K562 (cell line): Measurements from ENCODE around the gene DLX4. TPM values are rescaled to one million over a fixed set of nuclear protein-coding genes. Genes with fewer than 3 reads are reported as not detected.

Experiments used
- ATAC-seq: fragments of 200-7000 bp; cut with Tn5 transposase; 3 replicates; pipeline ENCODE4 v1.9.1; 2020; ENCODE audit warnings: moderate library complexity
- BruUV-seq: library from RNA; stranded (reverse); fragments of 400-500 nt; replicated peaks from 2 replicates; lab custom pipeline; 2021; lab: Mats Ljungman, UMichigan
- CTCF ChIA-PET: fragments of 300-600 bp; formaldehyde crosslinking; extraction: SDS; loops from one replicate; lab custom pipeline; 2021; ENCODE audit warnings: low intra/inter-chr PET ratio; lab: Yijun Ruan, JAX
- POLR2A ChIA-PET: fragments of 300-600, 350-650 bp; sonication (Branson Sonifier 250); formaldehyde crosslinking; extraction: SDS; loops from one replicate; lab custom pipeline; 2021; ENCODE audit warnings: antibody characterized with exemption, inconsistent platforms; lab: Yijun Ruan, JAX
- DNase-seq, 4 experiments: peaks; one replicate each; pipeline versions ENCODE4 v3.0.0 to v3.0.0-alpha.2; 2011 to 2018; ENCODE audit warnings: low spot score in 3 of 4, mixed read lengths in 3 of 4; ENCODE audit errors: extremely low read depth in 1 of 4
- FAIRE-seq: peaks from 2 replicates; lab custom pipeline; 2011; peaks lifted over from hg19 to GRCh38; lab: Jason Lieb, UNC
- H2AFZ ChIP-seq: 2 replicates; pipeline ENCODE4 v1.6.0; 2011; ENCODE audit warnings: low read depth, low read length, control low read depth, inconsistent platforms
- H3K27ac ChIP-seq: fragments of 200-600 bp; 3 replicates; pipeline ENCODE4 v1.8.0; 2011; ENCODE audit warnings: low read depth, mild to moderate bottlenecking, control low read depth, inconsistent platforms, low read length, moderate library complexity, mixed read lengths; ENCODE audit errors: extremely low read depth
- H3K27me3 ChIP-seq, 2 experiments: fragments of 300-600 bp in 1 of 2; 2 replicates in 1 of 2; 3 replicates in 1 of 2; pipeline versions ENCODE4 v1.6.0 to v1.8.0; 2011; ENCODE audit warnings: inconsistent platforms in 2 of 2, low read length in 2 of 2, mild to moderate bottlenecking in 1 of 2, mixed read lengths in 1 of 2, moderate library complexity in 1 of 2; ENCODE audit not compliant: control insufficient read depth in 2 of 2, insufficient read depth in 2 of 2
- H3K36me3 ChIP-seq: fragments of 300-600 bp; 3 replicates; pipeline ENCODE4 v1.8.0; 2011; ENCODE audit warnings: mild to moderate bottlenecking, low read length, inconsistent platforms; ENCODE audit not compliant: control insufficient read depth, insufficient read depth
- H3K4me1 ChIP-seq, 2 experiments: fragments of 200-600 bp in 1 of 2; replicated peaks in 1 of 2; 2 replicates in 1 of 2; 3 replicates in 1 of 2; pipeline versions ENCODE4 v1.5.1 to v1.8.0; 2011; ENCODE audit warnings: inconsistent platforms in 2 of 2, low read length in 2 of 2, mild to moderate bottlenecking in 1 of 2, mixed read lengths in 1 of 2, moderate library complexity in 1 of 2; ENCODE audit not compliant: control insufficient read depth in 2 of 2, insufficient read depth in 2 of 2
- H3K4me2 ChIP-seq: 2 replicates; pipeline ENCODE4 v1.6.1; 2011; ENCODE audit warnings: low read length, control low read depth, inconsistent platforms, mixed read lengths; ENCODE audit not compliant: insufficient read depth
- H3K4me3 ChIP-seq: fragments of 200-600 bp; sonication (generic), shearing (Covaris generic); 2 replicates; pipeline ENCODE4 v1.5.1; 2016; ENCODE audit warnings: control low read depth, inconsistent platforms
- H3K79me2 ChIP-seq: fragments of 200-600 bp; 3 replicates; pipeline ENCODE4 v1.8.0; 2011; ENCODE audit warnings: low read length, inconsistent platforms; ENCODE audit not compliant: control insufficient read depth, insufficient read depth
- H3K9ac ChIP-seq, 2 experiments: 2 replicates each; pipeline versions ENCODE4 v1.6.0 to v1.6.1; 2011; ENCODE audit warnings: low read depth in 2 of 2, low read length in 2 of 2, control low read depth in 1 of 2, inconsistent platforms in 1 of 2, mild to moderate bottlenecking in 1 of 2, mixed read lengths in 1 of 2; ENCODE audit not compliant: insufficient read depth in 1 of 2
- H3K9me1 ChIP-seq: one replicate; pipeline ENCODE4 v1.6.0; 2011; ENCODE audit warnings: inconsistent platforms, mild to moderate bottlenecking, low read length, moderate library complexity; ENCODE audit not compliant: control insufficient read depth, insufficient read depth
- H3K9me3 ChIP-seq: replicated peaks from 2 replicates; pipeline ENCODE4 v1.5.1; 2011; ENCODE audit warnings: low read depth, low read length, inconsistent platforms; ENCODE audit not compliant: control insufficient read depth, insufficient read depth
- H4K20me1 ChIP-seq: replicated peaks from 2 replicates; pipeline ENCODE4 v1.6.1; 2011; ENCODE audit warnings: low read length, inconsistent platforms, mixed read lengths; ENCODE audit not compliant: control insufficient read depth, insufficient read depth
- CBFB ChIP-seq: sonication (generic); formaldehyde crosslinking; IDR thresholded peaks from 2 replicates; pipeline ENCODE4 v1.4.0; 2020; ENCODE audit warnings: mild to moderate bottlenecking, missing genetic modification reagents
- DMBX1 ChIP-seq: fragments of 250-450 bp; sonication (Bioruptor Pico); IDR thresholded peaks from 2 replicates; pipeline ENCODE4 v1.8.0; 2022; ENCODE audit warnings: inconsistent platforms, mild to moderate bottlenecking, moderate library complexity, borderline replicate concordance
- E2F3 ChIP-seq: fragments of 250-450 bp; sonication (Bioruptor Pico); IDR thresholded peaks from 2 replicates; pipeline ENCODE4 v1.4.0; 2020; ENCODE audit warnings: mild to moderate bottlenecking
- HNRNPH1 ChIP-seq: fragments of 200-400 bp; formaldehyde crosslinking; optimal IDR thresholded peaks from 2 replicates; pipeline ENCODE3; 2017; ENCODE audit warnings: low read depth, mild to moderate bottlenecking, low read length, moderate library complexity
- KLF10 ChIP-seq: fragments of 250-450 bp; sonication (Bioruptor Pico); IDR thresholded peaks from 2 replicates; pipeline ENCODE4 v1.6.1; 2021; ENCODE audit warnings: matching md5 sums
- MLX ChIP-seq, 2 experiments: fragments of 450-650 bp in 1 of 2; sonication (generic) in 1 of 2; formaldehyde crosslinking; conservative IDR thresholded peaks; 2 replicates each; pipeline versions ENCODE4 v1.4.0 to v1.8.1; 2020 to 2022; ENCODE audit warnings: mild to moderate bottlenecking in 1 of 2, missing genetic modification reagents in 1 of 2
- MYBL2 ChIP-seq, 2 experiments: fragments of 450-650 bp in 1 of 2; sonication (generic) in 1 of 2; formaldehyde crosslinking in 1 of 2; IDR thresholded peaks; 2 replicates each; pipeline versions ENCODE4 v1.6.1 to v1.8.1; 2017 to 2022; ENCODE audit warnings: borderline replicate concordance in 1 of 2, inconsistent platforms in 1 of 2, low read depth in 1 of 2, mild to moderate bottlenecking in 1 of 2, missing genetic modification reagents in 1 of 2, moderate library complexity in 1 of 2
- PTBP1 ChIP-seq: fragments of 200-400 bp; formaldehyde crosslinking; IDR thresholded peaks from 2 replicates; pipeline ENCODE4 v1.6.1; 2017; ENCODE audit warnings: low read depth, low read length
- RBM34 ChIP-seq: fragments of 200-400 bp; formaldehyde crosslinking; IDR thresholded peaks from 2 replicates; pipeline ENCODE4 v1.6.1; 2018; ENCODE audit warnings: low read length, borderline replicate concordance; ENCODE audit not compliant: insufficient read depth
- ZBTB1 ChIP-seq: sonication (generic); formaldehyde crosslinking; IDR thresholded peaks from 2 replicates; pipeline ENCODE4 v1.8.1; 2023; ENCODE audit warnings: missing genetic modification reagents, low read depth, mild to moderate bottlenecking, borderline replicate concordance
- ZNF23 ChIP-seq: fragments of 250-450 bp; sonication (Bioruptor Pico); IDR thresholded peaks from 2 replicates; pipeline ENCODE4 v1.4.0; 2020; ENCODE audit warnings: mild to moderate bottlenecking
- ZNF77 ChIP-seq: fragments of 250-450 bp; sonication (Bioruptor Pico); IDR thresholded peaks from 2 replicates; pipeline ENCODE4 v1.5.0; 2020
- WGBS: fragments of 100-300 bp; shearing (Covaris generic); methylation state at CpG from one replicate; pipeline ENCODE4 v1.1.6; 2016; ENCODE audit warnings: low coverage, mixed read lengths; ENCODE audit not compliant: insufficient coverage; ENCODE audit errors: missing lambda C conversion rate; 5-methylcytosine and 5-hydroxymethylcytosine counted together
- in situ Hi-C: fragments of 300-500 bp; cut with MboI; formaldehyde crosslinking; loops from 4 replicates; pipeline ENCODE4 v1.15.0; 2018; ENCODE audit warnings: inconsistent platforms, mixed read lengths
- intact Hi-C: fragments of 100-400 bp; cut with micrococcal nuclease; formaldehyde crosslinking; loops from 2 replicates; pipeline ENCODE4 v1.14.2; 2022
- polyA plus RNA-seq, 8 experiments: library from polyadenylated mRNA; depleted of rRNA in 4 of 8; stranded (reverse) in 5 of 8; unstranded in 3 of 8; fragments of >200 nt; fragmentation: Nextera tagmentation in 2 of 8; fragmentation: Illumina TruSeq in 1 of 8; extraction: Ambion mirVana in 2 of 8; extraction: Trizol in 1 of 8; gene quantifications; 2 replicates each; pipeline versions ENCODE4 v1.2.1 to v1.2.3, GENCODE V29; 2011 to 2014; ENCODE audit warnings: inconsistent platforms in 1 of 8, missing spikeins in 1 of 8
- total RNA-seq, 7 experiments: library from RNA; depleted of rRNA in 6 of 7; stranded (reverse); fragments of >200 nt in 6 of 7; fragmentation: Illumina TruSeq in 2 of 7; extraction: Trizol in 2 of 7; gene quantifications; 2 replicates each; pipeline versions ENCODE4 v1.2.1 to v1.2.3, GENCODE V29; 2011 to 2021; ENCODE audit warnings: low replicate concordance in 1 of 7
- TF ChIP-seq, protein P1 (sequence below): fragments of 450-650 bp; IDR thresholded peaks from 2 replicates; pipeline ENCODE4 v1.6.1; 2017; ENCODE audit warnings: antibody characterized with exemption, mild to moderate bottlenecking
- TF ChIP-seq, protein P2 (sequence below): fragments of 200-400 bp; formaldehyde crosslinking; IDR thresholded peaks from 2 replicates; pipeline ENCODE4 v1.6.1; 2017; ENCODE audit warnings: mild to moderate bottlenecking, low read depth, low read length, moderate library complexity

DLX4 gene
- total and polyA plus RNA-seq, 9 of the 15 experiments (the other 6 are each of a cell fraction or from before 2014, with no cell fraction given), result 0.15 to 2.2 (median 0.58) TPM

GRCh38 chr17:49995055-49995738, 26.2 kb downstream of the DLX4 start, which contains the start of gene DLX3:
Gene DLX3 (minus strand): TSS chr17:49995224. CDS start chr17:49994998, 226 bp downstream.
- Histone ChIP-seq H3K9ac (no peak within 1 kb of the TSS), H3K4me3 (no peak within 1 kb of the TSS), H4K20me1 (peaks cover 8% of the 10 kb centered on the region), H2AFZ (no peak within 1 kb of the TSS), H3K27me3 (peaks cover 38 to 64% of the 10 kb centered on the region in 2 experiments; a peak in 4 of 5 replicates), H3K27ac (no peak within 1 kb of the TSS), H3K4me2 (no peak within 1 kb of the TSS), H3K9me3 (no peaks in the 10 kb centered on the region), H3K4me1 (peaks cover 0 to 25% of the 10 kb centered on the region in 2 experiments; a peak in 2 of 5 replicates), H3K36me3 (no peaks in the 10 kb centered on the region), H3K9me1 (no peaks in the 10 kb centered on the region), H3K79me2 (no peaks in the 10 kb centered on the region)
- in situ Hi-C loops, result loop anchor here (5.0 kb wide), 2 partner anchors 133 to 423 kb away; no protein-coding TSS in a partner anchor
- POLR2A ChIA-PET, result interaction anchor here (0.7 to 1.2 kb wide), 2 partner anchors 135 to 147 kb away, joined by 3 read pairs; no protein-coding TSS in a partner anchor
- 13% methylated on average over 19 of the region's 29 CpGs for WGBS
- FAIRE-seq (peak; percentile 32), DNase-seq (peak in 1 of 4 experiments; percentile 13), ATAC-seq (no peak)
- CTCF ChIA-PET, result interaction anchor here (1.2 to 6.2 kb wide), 3 partner anchors 43 to 135 kb away, joined by 9 to 134 read pairs (median 24); no protein-coding TSS in a partner anchor
- BruUV-seq, result no TSS peak
- intact Hi-C loops, result loop anchor here (1.0 to 5.0 kb wide), 2 partner anchors 116 to 298 kb away; no protein-coding TSS in a partner anchor
- TF ChIP-seq CBFB (CRISPR knock-in tag) (no peak), ZNF77 (CRISPR knock-in tag) (no peak), DMBX1 (CRISPR knock-in tag) (no peak), ZNF23 (CRISPR knock-in tag) (no peak), MYBL2 (IDR thresholded peaks at IDR 0.05; ENCODE audit: low read depth) (no peak), MYBL2 (CRISPR knock-in tag; IDR thresholded peaks at IDR 0.05; ENCODE audit: borderline replicate concordance) (no peak), HNRNPH1 (no peak), E2F3 (CRISPR knock-in tag) (no peak), ZBTB1 (no peak), PTBP1 (no peak), KLF10 (CRISPR knock-in tag) (no peak), MLX (CRISPR knock-in tag; conservative IDR thresholded peaks at IDR 0.05) (no peak), RBM34 (no peak)
- TF ChIP-seq, protein P1, sequence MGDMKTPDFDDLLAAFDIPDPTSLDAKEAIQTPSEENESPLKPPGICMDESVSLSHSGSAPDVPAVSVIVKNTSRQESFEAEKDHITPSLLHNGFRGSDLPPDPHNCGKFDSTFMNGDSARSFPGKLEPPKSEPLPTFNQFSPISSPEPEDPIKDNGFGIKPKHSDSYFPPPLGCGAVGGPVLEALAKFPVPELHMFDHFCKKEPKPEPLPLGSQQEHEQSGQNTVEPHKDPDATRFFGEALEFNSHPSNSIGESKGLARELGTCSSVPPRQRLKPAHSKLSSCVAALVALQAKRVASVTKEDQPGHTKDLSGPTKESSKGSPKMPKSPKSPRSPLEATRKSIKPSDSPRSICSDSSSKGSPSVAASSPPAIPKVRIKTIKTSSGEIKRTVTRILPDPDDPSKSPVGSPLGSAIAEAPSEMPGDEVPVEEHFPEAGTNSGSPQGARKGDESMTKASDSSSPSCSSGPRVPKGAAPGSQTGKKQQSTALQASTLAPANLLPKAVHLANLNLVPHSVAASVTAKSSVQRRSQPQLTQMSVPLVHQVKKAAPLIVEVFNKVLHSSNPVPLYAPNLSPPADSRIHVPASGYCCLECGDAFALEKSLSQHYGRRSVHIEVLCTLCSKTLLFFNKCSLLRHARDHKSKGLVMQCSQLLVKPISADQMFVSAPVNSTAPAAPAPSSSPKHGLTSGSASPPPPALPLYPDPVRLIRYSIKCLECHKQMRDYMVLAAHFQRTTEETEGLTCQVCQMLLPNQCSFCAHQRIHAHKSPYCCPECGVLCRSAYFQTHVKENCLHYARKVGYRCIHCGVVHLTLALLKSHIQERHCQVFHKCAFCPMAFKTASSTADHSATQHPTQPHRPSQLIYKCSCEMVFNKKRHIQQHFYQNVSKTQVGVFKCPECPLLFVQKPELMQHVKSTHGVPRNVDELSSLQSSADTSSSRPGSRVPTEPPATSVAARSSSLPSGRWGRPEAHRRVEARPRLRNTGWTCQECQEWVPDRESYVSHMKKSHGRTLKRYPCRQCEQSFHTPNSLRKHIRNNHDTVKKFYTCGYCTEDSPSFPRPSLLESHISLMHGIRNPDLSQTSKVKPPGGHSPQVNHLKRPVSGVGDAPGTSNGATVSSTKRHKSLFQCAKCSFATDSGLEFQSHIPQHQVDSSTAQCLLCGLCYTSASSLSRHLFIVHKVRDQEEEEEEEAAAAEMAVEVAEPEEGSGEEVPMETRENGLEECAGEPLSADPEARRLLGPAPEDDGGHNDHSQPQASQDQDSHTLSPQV, result no peak
- TF ChIP-seq, protein P2, sequence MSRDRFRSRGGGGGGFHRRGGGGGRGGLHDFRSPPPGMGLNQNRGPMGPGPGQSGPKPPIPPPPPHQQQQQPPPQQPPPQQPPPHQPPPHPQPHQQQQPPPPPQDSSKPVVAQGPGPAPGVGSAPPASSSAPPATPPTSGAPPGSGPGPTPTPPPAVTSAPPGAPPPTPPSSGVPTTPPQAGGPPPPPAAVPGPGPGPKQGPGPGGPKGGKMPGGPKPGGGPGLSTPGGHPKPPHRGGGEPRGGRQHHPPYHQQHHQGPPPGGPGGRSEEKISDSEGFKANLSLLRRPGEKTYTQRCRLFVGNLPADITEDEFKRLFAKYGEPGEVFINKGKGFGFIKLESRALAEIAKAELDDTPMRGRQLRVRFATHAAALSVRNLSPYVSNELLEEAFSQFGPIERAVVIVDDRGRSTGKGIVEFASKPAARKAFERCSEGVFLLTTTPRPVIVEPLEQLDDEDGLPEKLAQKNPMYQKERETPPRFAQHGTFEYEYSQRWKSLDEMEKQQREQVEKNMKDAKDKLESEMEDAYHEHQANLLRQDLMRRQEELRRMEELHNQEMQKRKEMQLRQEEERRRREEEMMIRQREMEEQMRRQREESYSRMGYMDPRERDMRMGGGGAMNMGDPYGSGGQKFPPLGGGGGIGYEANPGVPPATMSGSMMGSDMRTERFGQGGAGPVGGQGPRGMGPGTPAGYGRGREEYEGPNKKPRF, result no peak
